GM23338 (cell line): ENCODE data around the gene AZGP1.
"Not testable (repeated sequence)": the region's sequence is repeated elsewhere in the genome, so short reads cannot be mapped to it uniquely, and the experiment has no call there.

Experiments
- JUNB ChIP-seq: IDR thresholded peaks from one replicate; pipeline ENCODE4 v1.6.1; 2016; ENCODE audit warnings: antibody characterized with exemption; ENCODE audit not compliant: unreplicated experiment
- NANOG ChIP-seq: IDR thresholded peaks from 2 replicates; pipeline ENCODE4 v1.6.1; 2016; ENCODE audit warnings: antibody characterized with exemption, borderline replicate concordance

GRCh38 chr7:100009952-100010351, 34.1 kb upstream of the AZGP1 start:
- not testable (repeated sequence) for TF ChIP-seq JUNB, NANOG
